Measurements from ENCODE around the gene PARP6. TPM values are rescaled to one million over a fixed set of nuclear protein-coding genes. Genes with fewer than 3 reads are reported as not detected.

PARP6 gene, protein sequence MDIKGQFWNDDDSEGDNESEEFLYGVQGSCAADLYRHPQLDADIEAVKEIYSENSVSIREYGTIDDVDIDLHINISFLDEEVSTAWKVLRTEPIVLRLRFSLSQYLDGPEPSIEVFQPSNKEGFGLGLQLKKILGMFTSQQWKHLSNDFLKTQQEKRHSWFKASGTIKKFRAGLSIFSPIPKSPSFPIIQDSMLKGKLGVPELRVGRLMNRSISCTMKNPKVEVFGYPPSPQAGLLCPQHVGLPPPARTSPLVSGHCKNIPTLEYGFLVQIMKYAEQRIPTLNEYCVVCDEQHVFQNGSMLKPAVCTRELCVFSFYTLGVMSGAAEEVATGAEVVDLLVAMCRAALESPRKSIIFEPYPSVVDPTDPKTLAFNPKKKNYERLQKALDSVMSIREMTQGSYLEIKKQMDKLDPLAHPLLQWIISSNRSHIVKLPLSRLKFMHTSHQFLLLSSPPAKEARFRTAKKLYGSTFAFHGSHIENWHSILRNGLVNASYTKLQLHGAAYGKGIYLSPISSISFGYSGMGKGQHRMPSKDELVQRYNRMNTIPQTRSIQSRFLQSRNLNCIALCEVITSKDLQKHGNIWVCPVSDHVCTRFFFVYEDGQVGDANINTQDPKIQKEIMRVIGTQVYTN
- 10 to 100 TPM; 63.9 to 90.4 (median 65.8) TPM for total RNA-seq

DNA sequence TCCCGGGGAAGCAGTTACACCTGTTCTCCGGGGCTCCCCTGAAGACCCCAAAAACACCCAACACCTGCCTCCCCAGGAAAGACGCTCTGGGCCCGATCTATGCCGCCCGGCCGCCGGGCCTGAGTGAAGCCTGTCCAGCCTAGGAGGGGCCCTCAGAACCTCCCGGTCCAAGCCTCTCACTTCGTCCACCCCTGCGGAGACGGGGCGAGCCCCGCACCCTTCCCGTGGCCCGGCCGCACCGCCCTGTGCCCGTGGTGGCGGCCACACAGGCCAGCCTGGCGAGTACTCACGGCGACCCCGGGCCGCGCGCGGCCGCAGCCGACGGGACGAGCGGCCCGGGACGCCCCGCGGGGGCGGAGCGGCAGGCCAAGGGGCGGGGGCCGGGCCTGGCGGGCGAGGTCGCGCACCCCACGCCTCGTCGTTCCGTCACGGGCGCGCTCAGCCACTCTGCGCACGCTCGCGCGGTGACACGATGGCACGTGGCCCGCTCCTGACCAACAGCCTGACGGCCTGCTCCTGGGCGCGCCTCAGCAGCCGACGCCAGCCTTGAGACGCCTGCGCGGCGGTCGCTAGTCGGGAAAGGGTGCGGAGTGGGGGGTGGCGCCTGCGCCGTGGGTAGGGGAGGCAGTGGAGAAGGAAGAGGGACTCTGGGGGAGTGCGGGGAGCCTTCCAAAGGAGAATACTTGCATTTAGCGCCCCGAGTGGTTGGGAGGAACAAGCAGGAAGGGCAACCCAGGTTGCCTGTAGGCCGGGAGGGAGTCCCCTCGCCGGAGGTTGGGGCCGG, at the start of gene PARP6:
PARP6 (minus strand) TSS at position 342 of the 784 bp plus-strand sequence. CDS start 5,077 bp downstream, outside the sequence.
- Histone ChIP-seq H3K27me3 (no peaks in the 10 kb centered on the region), H3K36me3 (no peaks in the 10 kb centered on the region), H3K4me1 (peaks cover 0 to 8% of the 10 kb centered on the region in 2 donors), H3K9me3 (no peaks in the 10 kb centered on the region), H3K4me3 (peak within 1 kb of the TSS; percentile 83 to 93 (median 89)), H3K27ac (peak within 1 kb of the TSS; percentile 92 to 96)
- intact Hi-C loops (cut with DNase I; ENCODE audit: low total_unique reads): loop anchor here (10.0 kb wide), 1 partner anchor 68 kb away; no protein-coding TSS in a partner anchor
- no peak for TF ChIP-seq POLR2A (IDR thresholded peaks at IDR 0.05)
- TF ChIP-seq, protein P1, sequence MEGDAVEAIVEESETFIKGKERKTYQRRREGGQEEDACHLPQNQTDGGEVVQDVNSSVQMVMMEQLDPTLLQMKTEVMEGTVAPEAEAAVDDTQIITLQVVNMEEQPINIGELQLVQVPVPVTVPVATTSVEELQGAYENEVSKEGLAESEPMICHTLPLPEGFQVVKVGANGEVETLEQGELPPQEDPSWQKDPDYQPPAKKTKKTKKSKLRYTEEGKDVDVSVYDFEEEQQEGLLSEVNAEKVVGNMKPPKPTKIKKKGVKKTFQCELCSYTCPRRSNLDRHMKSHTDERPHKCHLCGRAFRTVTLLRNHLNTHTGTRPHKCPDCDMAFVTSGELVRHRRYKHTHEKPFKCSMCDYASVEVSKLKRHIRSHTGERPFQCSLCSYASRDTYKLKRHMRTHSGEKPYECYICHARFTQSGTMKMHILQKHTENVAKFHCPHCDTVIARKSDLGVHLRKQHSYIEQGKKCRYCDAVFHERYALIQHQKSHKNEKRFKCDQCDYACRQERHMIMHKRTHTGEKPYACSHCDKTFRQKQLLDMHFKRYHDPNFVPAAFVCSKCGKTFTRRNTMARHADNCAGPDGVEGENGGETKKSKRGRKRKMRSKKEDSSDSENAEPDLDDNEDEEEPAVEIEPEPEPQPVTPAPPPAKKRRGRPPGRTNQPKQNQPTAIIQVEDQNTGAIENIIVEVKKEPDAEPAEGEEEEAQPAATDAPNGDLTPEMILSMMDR (IDR thresholded peaks at IDR 0.05): peak; percentile 45 to 74 (median 62)
- peak; percentile 70 to 84 (median 80) for TF ChIP-seq POLR2AphosphoS5 (IDR thresholded peaks at IDR 0.05)
- peak; percentile 98 for DNase-seq (ENCODE audit: low spot score in 2 of 2)

DNA sequence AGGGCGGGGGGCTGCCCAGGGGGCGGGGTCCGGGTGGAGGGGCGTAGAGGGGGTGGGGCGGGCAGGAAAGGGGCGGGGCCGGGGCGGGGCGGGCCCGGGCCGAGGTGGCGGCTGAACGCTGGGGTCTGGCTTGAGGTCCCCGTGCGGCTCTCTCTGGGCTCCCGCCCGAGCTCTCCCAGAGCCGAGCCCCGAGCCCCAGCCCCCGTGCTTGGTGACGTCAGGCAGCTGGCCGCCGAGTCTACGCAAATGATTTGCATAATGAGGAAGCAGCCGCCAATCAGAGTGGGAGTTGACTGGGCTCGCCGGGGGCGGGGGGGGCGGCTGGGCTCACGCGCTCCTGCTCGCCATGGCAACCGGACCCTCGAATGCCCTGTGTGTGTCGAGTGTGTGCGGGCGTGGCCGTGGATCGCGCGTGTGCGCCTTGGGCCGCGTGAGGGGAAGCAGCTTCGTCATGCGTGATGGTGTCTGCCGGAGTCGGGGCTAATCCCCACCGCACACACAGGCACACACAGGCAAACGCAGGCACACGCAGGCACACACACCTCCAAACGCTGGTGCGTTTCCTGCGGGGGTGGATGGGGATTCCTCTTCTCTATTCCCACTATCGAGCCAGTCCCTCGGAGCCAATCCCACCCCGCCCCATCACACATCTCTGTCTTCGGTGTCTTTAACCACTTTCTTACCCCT, 47.8 kb upstream of the PARP6 start, which contains the start of gene CELF6:
CELF6 (minus strand) TSS at position 173 of the 687 bp plus-strand sequence. CDS start 283 bp downstream, outside the sequence.
- Histone ChIP-seq H3K9me3 (peaks cover 0 to 4% of the 10 kb centered on the region in 2 donors), H3K27ac (peak within 1 kb of the TSS in 1 of 2 donors; percentile 33), H3K4me1 (no peaks in the 10 kb centered on the region), H3K27me3 (no peaks in the 10 kb centered on the region), H3K36me3 (no peaks in the 10 kb centered on the region), H3K4me3 (peak within 1 kb of the TSS; percentile 38 to 69 (median 58))
- TF ChIP-seq POLR2A (IDR thresholded peaks at IDR 0.05) (no peak), POLR2AphosphoS5 (IDR thresholded peaks at IDR 0.05) (peak in 1 of 3 donors; percentile 22)
- TF ChIP-seq, protein P1 (IDR thresholded peaks at IDR 0.05): no peak
- intact Hi-C loops (cut with DNase I; ENCODE audit: low total_unique reads): no loop called here
- DNase-seq (ENCODE audit: low spot score in 2 of 2): peak; percentile 55 to 61

DNA sequence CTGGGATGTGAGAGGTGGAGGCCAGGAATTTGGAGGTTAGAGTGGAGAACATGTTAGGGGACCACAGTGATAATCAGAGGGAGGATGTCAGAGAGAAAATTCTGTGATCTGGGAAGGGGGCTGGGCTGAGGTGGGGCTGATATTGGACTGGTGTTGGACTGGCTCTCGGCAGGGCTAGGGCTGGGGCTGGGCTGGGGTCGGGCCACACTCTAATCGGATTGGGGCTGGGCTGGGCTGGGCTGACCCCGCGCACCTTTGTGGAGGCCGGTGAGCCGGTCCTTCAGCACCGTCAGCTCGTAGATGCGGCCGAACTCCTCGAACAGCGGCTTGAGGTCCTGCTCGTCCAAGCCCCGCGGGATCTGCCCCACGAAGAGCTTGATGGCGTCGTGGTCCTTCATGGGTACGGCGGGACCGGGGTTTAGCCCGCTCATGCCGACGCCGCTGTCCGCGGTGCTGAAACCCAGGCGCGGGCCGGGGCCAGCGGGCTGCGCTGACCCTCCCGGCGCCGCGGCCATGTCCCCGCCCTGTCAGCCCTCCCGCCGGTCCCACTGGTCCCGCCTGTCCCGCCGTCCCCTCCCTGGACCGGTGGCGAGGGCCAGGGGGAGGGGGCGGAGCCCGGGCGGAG, 47.1 kb upstream of the PARP6 start:
- Histone ChIP-seq H3K4me1 (no peaks in the 10 kb centered on the region), H3K36me3 (no peaks in the 10 kb centered on the region), H3K27ac (peak overlapping the region in 1 of 2 donors; percentile 33), H3K4me3 (peak overlapping the region; percentile 38 to 69 (median 58)), H3K27me3 (no peaks in the 10 kb centered on the region), H3K9me3 (peaks cover 0 to 4% of the 10 kb centered on the region in 2 donors)
- peak; percentile 25 to 66 for DNase-seq (ENCODE audit: low spot score in 2 of 2)
- intact Hi-C loops (cut with DNase I; ENCODE audit: low total_unique reads): no loop called here
- TF ChIP-seq, protein P1 (IDR thresholded peaks at IDR 0.05): no peak
- no peak for TF ChIP-seq POLR2A (IDR thresholded peaks at IDR 0.05)

DNA sequence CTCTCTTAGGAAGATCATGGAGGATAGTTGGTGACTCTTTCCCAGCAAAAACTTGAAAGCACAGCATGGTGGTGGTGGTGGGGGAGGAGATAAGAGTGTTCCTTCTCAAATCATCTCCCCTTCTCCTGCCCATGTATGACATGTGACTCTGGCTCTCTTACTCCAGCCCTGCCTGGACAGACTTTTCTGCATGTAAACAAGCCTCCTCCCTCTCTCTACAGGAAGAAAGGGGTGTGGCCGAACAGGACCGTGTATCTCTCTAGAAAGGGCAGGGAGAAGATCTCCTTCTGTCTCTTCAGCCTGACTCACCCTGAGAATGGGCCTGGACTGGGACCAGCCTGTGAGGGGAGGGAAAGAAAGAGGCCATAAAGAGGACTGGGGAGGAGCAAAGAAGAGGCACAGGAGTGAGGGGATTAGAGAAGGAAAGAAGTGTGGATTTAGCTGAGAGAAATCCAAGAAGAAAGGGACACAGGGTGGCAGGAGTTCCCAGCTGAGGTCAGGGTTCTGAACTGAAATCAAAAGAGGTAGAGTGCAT, 46.1 kb upstream of the PARP6 start:
- Histone ChIP-seq H3K4me3 (no peak overlapping the region), H3K27ac (no peak overlapping the region), H3K9me3 (no peaks in the 10 kb centered on the region), H3K36me3 (no peaks in the 10 kb centered on the region), H3K27me3 (no peaks in the 10 kb centered on the region), H3K4me1 (no peaks in the 10 kb centered on the region)
- DNase-seq (ENCODE audit: low spot score in 2 of 2): no peak
- intact Hi-C loops (cut with DNase I; ENCODE audit: low total_unique reads): no loop called here
- no peak for TF ChIP-seq POLR2A (IDR thresholded peaks at IDR 0.05)
- TF ChIP-seq POLR2AphosphoS5 (IDR thresholded peaks at IDR 0.05): no peak
- TF ChIP-seq, protein P1 (IDR thresholded peaks at IDR 0.05): no peak

All from breast epithelium (tissue), 4 donors.